HEK293 (cell line): ENCODE data around the gene STPG3.
A peak's percentile ranks its signal among the peaks of the same experiment; 100 is the strongest.

Experiments used
- CTCF ChIA-PET: fragments of 350-600 bp; formaldehyde crosslinking; extraction: SDS; loops from one replicate; lab custom pipeline; 2021; ENCODE audit warnings: antibody characterized with exemption; lab: Yijun Ruan, JAX
- POLR2A ChIA-PET: fragments of 300-600 bp; formaldehyde crosslinking; extraction: SDS; loops from one replicate; lab custom pipeline; 2020; ENCODE audit warnings: antibody characterized with exemption, inconsistent platforms; lab: Yijun Ruan, JAX
- H3K27ac ChIP-seq: fragments of 200-500 bp; sonication (Bioruptor generic); 2 replicates; pipeline ENCODE4 v1.5.1; 2014; ENCODE audit warnings: low read depth, low read length, control low read depth, inconsistent platforms; ENCODE audit errors: extremely low read depth
- H3K36me3 ChIP-seq, 2 experiments: fragments of 200-500 bp in 1 of 2; sonication (Bioruptor generic) in 1 of 2; 1 replicate in 1 of 2; 2 replicates in 1 of 2; pipeline ENCODE4 v1.5.1; 2014 to 2017; ENCODE audit warnings: inconsistent platforms in 2 of 2, low read length in 2 of 2; ENCODE audit not compliant: control insufficient read depth in 2 of 2, insufficient read depth in 1 of 2
- H3K4me1 ChIP-seq: fragments of 200-500 bp; sonication (Bioruptor generic); 2 replicates; pipeline ENCODE4 v1.5.1; 2014; ENCODE audit warnings: mild to moderate bottlenecking, low read length, inconsistent platforms; ENCODE audit not compliant: control insufficient read depth, insufficient read depth
- H3K4me3 ChIP-seq: 2 replicates; pipeline ENCODE4 v1.5.1; 2011; ENCODE audit warnings: low read depth, mild to moderate bottlenecking, control low read depth, low read length, moderate library complexity
- H3K9me3 ChIP-seq: fragments of 200-500 bp; sonication (Bioruptor generic); 2 replicates; pipeline ENCODE4 v1.5.1; 2014; ENCODE audit warnings: low read depth, low read length, inconsistent platforms; ENCODE audit not compliant: control insufficient read depth, insufficient read depth
- EGR2 ChIP-seq: fragments of 450-650 bp; formaldehyde crosslinking; IDR thresholded peaks from 2 replicates; pipeline ENCODE4 v1.5.1; 2016; ENCODE audit warnings: low read depth, missing biosample characterization, missing genetic modification characterization
- SCRT2 ChIP-seq: fragments of 450-650 bp; formaldehyde crosslinking; IDR thresholded peaks from 2 replicates; pipeline ENCODE4 v1.5.1; 2016; ENCODE audit warnings: missing biosample characterization, missing genetic modification characterization
- ZFHX2 ChIP-seq: fragments of 450-650 bp; formaldehyde crosslinking; conservative IDR thresholded peaks from 2 replicates; pipeline ENCODE4 v1.5.1; 2016; ENCODE audit warnings: missing biosample characterization, missing genetic modification characterization
- ZNF600 ChIP-seq: fragments of 450-650 bp; formaldehyde crosslinking; IDR thresholded peaks from 2 replicates; pipeline ENCODE4 v1.5.1; 2016; ENCODE audit warnings: missing biosample characterization, missing genetic modification characterization
- ZXDB ChIP-seq: fragments of 450-650 bp; formaldehyde crosslinking; IDR thresholded peaks from 2 replicates; pipeline ENCODE4 v1.5.1; 2016; ENCODE audit warnings: missing biosample characterization, missing genetic modification characterization
- TF ChIP-seq, protein P1 (sequence below): fragments of 450-650 bp; formaldehyde crosslinking; IDR thresholded peaks from 2 replicates; pipeline ENCODE4 v1.5.1; 2016; ENCODE audit warnings: missing biosample characterization, missing genetic modification characterization, low read depth
- TF ChIP-seq, protein P2 (sequence below): fragments of 450-650 bp; formaldehyde crosslinking; IDR thresholded peaks from 2 replicates; pipeline ENCODE4 v1.5.1; 2016; ENCODE audit warnings: missing biosample characterization, missing genetic modification characterization

STPG3 gene

DNA sequence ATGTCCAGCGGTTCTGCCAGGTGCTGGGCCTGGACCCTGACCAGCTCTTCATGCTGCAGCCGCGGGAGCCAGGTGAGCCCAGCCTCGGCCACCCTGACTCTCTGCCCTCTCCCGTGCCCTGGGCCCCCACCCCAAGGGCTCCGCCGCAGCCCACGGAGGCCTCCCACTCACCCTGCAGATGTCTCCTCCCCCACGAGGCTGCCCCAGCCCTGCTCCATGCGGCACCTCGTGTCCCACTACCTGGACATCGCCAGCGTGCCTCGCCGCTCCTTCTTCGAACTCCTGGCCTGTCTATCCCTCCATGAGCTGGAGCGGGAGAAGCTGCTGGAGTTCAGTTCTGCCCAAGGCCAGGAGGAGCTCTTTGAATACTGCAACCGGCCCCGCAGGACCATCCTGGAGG lies 36.5 kb upstream of the STPG3 start:
- Histone ChIP-seq H3K4me1 (no peaks in the 10 kb centered on the region), H3K9me3 (no peaks in the 10 kb centered on the region), H3K36me3 (peaks cover 3 to 84% of the 10 kb centered on the region in 2 experiments; a peak in 2 of 3 replicates), H3K27ac (no peak overlapping the region)
- CTCF ChIA-PET, result interaction anchor here (0.5 to 1.1 kb wide), 2 partner anchors 22 to 96 kb away, joined by 3 to 8 read pairs; no protein-coding TSS in a partner anchor
- 0 out of 2 replicates have a peak, but pooled peaks have one; percentile 19 for TF ChIP-seq ZNF600 (tag by site-specific recombination)
- TF ChIP-seq EGR2 (tag by site-specific recombination), result peak; percentile 83
- TF ChIP-seq ZFHX2 (tag by site-specific recombination), result peak; percentile 72
- TF ChIP-seq, protein P1, sequence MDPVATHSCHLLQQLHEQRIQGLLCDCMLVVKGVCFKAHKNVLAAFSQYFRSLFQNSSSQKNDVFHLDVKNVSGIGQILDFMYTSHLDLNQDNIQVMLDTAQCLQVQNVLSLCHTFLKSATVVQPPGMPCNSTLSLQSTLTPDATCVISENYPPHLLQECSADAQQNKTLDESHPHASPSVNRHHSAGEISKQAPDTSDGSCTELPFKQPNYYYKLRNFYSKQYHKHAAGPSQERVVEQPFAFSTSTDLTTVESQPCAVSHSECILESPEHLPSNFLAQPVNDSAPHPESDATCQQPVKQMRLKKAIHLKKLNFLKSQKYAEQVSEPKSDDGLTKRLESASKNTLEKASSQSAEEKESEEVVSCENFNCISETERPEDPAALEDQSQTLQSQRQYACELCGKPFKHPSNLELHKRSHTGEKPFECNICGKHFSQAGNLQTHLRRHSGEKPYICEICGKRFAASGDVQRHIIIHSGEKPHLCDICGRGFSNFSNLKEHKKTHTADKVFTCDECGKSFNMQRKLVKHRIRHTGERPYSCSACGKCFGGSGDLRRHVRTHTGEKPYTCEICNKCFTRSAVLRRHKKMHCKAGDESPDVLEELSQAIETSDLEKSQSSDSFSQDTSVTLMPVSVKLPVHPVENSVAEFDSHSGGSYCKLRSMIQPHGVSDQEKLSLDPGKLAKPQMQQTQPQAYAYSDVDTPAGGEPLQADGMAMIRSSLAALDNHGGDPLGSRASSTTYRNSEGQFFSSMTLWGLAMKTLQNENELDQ (tag by site-specific recombination), result no peak
- TF ChIP-seq, all 188 proteins: peak for 3
- H3K4me3 ChIP-seq, result no peak overlapping the region
- POLR2A ChIA-PET, result interaction anchor here (0.5 to 17.2 kb wide), 7 partner anchors 6 to 513 kb away, joined by 3 to 304 read pairs (median 4); partner anchors contain the start of genes CYSRT1, NDOR1, RNF208 and RNF224

DNA sequence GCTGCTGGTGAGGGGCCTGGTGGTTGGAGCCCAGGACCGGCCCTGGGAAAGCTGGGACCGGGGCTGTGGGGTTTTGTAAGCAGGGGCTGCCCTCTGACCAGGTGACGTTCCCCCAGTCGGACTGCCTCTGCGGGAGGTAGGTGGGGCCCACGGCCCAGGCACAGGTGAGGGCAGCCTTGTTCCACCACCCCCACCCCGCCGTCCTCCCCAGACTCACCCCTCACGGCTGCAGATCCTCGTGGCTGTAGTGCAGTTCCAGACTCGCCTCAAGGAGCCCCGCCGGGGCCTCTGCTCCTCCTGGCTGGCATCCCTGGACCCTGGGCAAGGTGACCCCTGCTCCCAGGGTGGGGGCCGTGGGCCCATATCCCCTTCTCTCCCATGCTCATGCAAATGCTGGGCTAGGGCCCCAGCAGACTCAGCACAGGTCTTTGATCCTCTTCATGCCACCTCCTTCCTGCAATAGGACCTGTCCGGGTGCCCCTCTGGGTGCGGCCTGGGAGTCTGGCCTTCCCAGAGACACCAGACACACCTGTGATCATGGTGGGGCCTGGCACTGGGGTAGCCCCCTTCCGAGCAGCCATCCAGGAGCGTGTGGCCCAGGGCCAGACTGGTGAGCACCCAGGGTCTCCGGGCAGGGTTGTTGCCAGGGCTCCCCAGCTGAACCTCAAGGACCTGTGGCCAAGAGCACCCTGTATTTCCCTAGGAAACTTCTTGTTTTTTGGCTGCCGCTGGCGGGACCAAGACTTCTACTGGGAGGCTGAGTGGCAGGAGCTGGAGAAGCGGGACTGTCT lies 35.7 kb upstream of the STPG3 start:
- no peak overlapping the region for H3K4me3 ChIP-seq
- ChIA-PET POLR2A (interaction anchor here (0.6 to 17.2 kb wide), 4 partner anchors 7 to 64 kb away, joined by 4 to 304 read pairs (median 157); partner anchors contain the start of genes CYSRT1, NDOR1, RNF208 and RNF224), CTCF (interaction anchor here (1.4 kb wide), 1 partner anchor 9 kb away, joined by 3 read pairs; no protein-coding TSS in a partner anchor)
- H3K27ac ChIP-seq, result no peak overlapping the region
- peaks cover 0 to 84% of the 10 kb centered on the region in 2 experiments; a peak in 2 of 3 replicates for H3K36me3 ChIP-seq
- no peaks in the 10 kb centered on the region for H3K9me3 ChIP-seq
- TF ChIP-seq ZXDB (no peak), SCRT2 (tag by site-specific recombination) (peak; percentile 2; the same call in 1 of the 2 replicates)
- H3K4me1 ChIP-seq, result no peaks in the 10 kb centered on the region

DNA sequence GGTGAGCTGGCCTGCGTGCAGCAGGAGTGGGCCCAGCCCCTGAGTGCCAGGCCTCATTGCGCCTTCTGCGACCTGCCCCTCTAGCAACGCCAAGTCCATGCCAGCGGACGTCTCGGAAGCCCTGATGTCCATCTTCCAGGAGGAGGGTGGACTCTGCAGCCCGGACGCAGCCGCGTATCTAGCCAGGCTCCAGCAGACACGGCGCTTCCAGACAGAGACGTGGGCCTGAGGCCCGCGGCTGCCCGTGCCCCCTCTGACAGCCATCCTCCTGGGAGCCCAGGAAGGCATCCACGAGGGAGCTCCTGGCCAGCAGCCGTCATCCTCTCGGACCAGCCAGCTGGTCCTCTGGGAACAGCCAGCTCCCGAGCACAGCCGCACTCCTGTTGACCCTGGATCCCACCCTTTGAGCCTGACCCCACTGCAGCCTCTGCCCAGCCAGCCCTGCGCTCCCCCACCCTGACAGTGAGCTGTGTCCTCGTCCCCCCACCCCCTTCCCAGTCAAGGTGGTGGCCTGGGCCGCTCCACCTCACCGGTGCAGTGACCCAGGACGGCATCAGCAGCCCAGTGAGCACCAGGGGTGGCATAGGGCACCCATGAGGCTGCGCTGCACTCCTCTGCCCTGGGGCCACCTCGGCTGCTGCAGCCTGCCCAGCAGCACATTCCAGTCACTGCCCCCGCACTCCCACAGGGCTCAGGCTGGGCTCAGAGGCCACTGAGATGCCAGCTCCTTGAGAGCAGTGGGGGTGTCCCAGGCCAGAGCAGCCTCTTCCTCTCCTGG lies 34.7 kb upstream of the STPG3 start:
- POLR2A ChIA-PET, result interaction anchor here (0.6 to 17.2 kb wide), 7 partner anchors 6 to 96 kb away, joined by 3 to 304 read pairs (median 8); partner anchors contain the start of genes CYSRT1, NDOR1, RNF208 and RNF224

More for the DNA sequence above, 34.7 kb upstream of the STPG3 start:
- CTCF ChIA-PET, result interaction anchor here (1.0 to 1.4 kb wide), 3 partner anchors 8 to 35 kb away, joined by 3 read pairs; no protein-coding TSS in a partner anchor
- H3K27ac ChIP-seq, result no peak overlapping the region
- H3K36me3 ChIP-seq, result peaks cover 0 to 81% of the 10 kb centered on the region in 2 experiments; a peak in 1 of 3 replicates
- no peaks in the 10 kb centered on the region for H3K4me1 ChIP-seq
- TF ChIP-seq ZFHX2 (tag by site-specific recombination) (peak; percentile 46), EGR2 (tag by site-specific recombination) (peak; percentile 51)
- TF ChIP-seq, protein P2, sequence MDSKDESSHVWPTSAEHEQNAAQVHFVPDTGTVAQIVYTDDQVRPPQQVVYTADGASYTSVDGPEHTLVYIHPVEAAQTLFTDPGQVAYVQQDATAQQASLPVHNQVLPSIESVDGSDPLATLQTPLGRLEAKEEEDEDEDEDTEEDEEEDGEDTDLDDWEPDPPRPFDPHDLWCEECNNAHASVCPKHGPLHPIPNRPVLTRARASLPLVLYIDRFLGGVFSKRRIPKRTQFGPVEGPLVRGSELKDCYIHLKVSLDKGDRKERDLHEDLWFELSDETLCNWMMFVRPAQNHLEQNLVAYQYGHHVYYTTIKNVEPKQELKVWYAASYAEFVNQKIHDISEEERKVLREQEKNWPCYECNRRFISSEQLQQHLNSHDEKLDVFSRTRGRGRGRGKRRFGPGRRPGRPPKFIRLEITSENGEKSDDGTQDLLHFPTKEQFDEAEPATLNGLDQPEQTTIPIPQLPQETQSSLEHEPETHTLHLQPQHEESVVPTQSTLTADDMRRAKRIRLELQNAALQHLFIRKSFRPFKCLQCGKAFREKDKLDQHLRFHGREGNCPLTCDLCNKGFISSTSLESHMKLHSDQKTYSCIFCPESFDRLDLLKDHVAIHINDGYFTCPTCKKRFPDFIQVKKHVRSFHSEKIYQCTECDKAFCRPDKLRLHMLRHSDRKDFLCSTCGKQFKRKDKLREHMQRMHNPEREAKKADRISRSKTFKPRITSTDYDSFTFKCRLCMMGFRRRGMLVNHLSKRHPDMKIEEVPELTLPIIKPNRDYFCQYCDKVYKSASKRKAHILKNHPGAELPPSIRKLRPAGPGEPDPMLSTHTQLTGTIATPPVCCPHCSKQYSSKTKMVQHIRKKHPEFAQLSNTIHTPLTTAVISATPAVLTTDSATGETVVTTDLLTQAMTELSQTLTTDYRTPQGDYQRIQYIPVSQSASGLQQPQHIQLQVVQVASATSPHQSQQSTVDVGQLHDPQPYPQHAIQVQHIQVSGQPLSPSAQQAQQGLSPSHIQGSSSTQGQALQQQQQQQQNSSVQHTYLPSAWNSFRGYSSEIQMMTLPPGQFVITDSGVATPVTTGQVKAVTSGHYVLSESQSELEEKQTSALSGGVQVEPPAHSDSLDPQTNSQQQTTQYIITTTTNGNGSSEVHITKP (tag by site-specific recombination), result no peak
- no peak overlapping the region for H3K4me3 ChIP-seq
- no peaks in the 10 kb centered on the region for H3K9me3 ChIP-seq
